Neural progenitor cell (in vitro differentiated cells): ENCODE data around the gene TMEM184A. TPM values are rescaled to one million over a fixed set of nuclear protein-coding genes. Genes with fewer than 3 reads are reported as not detected.
A peak's percentile ranks its signal among the peaks of the same experiment; 100 is the strongest.

ENCODE experiments used
- DNase-seq: peaks from one replicate; pipeline ENCODE4 v3.0.0-alpha.2; 2016; ENCODE audit warnings: low spot score
- H2AFZ ChIP-seq: fragments of 200-600 bp; sonication (generic); replicated peaks from 2 replicates; pipeline ENCODE4 v1.6.1; 2016; ENCODE audit warnings: antibody characterized with exemption
- H3F3A ChIP-seq: fragments of 200-600 bp; sonication (generic); 2 replicates; pipeline ENCODE4 v1.6.1; 2016; ENCODE audit warnings: antibody characterized with exemption, low read depth
- H3K27ac ChIP-seq: fragments of 200-600 bp; sonication (generic); 2 replicates; pipeline ENCODE4 v1.5.1; 2016; ENCODE audit warnings: mild to moderate bottlenecking
- H3K27me3 ChIP-seq: fragments of 200-600 bp; sonication (generic); 2 replicates; pipeline ENCODE4 v1.6.1; 2016; ENCODE audit warnings: mild to moderate bottlenecking, moderate library complexity
- H3K36me3 ChIP-seq: fragments of 200-600 bp; sonication (generic); 2 replicates; pipeline ENCODE4 v1.5.1; 2016
- H3K4me1 ChIP-seq: fragments of 200-600 bp; sonication (generic); 2 replicates; pipeline ENCODE4 v1.6.1; 2016; ENCODE audit warnings: mixed run types
- H3K4me2 ChIP-seq: fragments of 200-600 bp; sonication (generic); 2 replicates; pipeline ENCODE4 v1.6.1; 2016
- H3K4me3 ChIP-seq: fragments of 200-600 bp; sonication (generic); 2 replicates; pipeline ENCODE4 v1.5.1; 2016
- H3K79me2 ChIP-seq: fragments of 200-600 bp; sonication (generic); 2 replicates; pipeline ENCODE4 v1.6.1; 2016; ENCODE audit warnings: low read depth
- H3K9ac ChIP-seq: fragments of 200-600 bp; sonication (generic); 2 replicates; pipeline ENCODE4 v1.6.1; 2016
- H3K9me3 ChIP-seq: fragments of 200-600 bp; sonication (generic); 2 replicates; pipeline ENCODE4 v1.5.1; 2016; ENCODE audit warnings: low read depth
- H4K20me1 ChIP-seq: fragments of 200-600 bp; sonication (generic); 2 replicates; pipeline ENCODE4 v1.6.1; 2016; ENCODE audit warnings: low read depth
- H3K27ac Mint-ChIP-seq: 3 replicates; pipeline ENCODE4 v1.8.0; 2021; ENCODE audit warnings: mixed read lengths
- H3K27me3 Mint-ChIP-seq: 2 replicates; pipeline ENCODE4 v1.8.0; 2022; ENCODE audit warnings: low read depth, mild to moderate bottlenecking, inconsistent platforms, moderate library complexity, mixed read lengths; ENCODE audit not compliant: insufficient read depth
- H3K36me3 Mint-ChIP-seq: 3 replicates; pipeline ENCODE4 v1.8.0; 2021; ENCODE audit warnings: mixed read lengths
- H3K4me1 Mint-ChIP-seq: 3 replicates; pipeline ENCODE4 v1.8.0; 2021; ENCODE audit warnings: mixed read lengths
- H3K4me3 Mint-ChIP-seq: 3 replicates; pipeline ENCODE4 v1.8.0; 2021; ENCODE audit warnings: mild to moderate bottlenecking, moderate library complexity, mixed read lengths
- H3K9me3 Mint-ChIP-seq: 3 replicates; pipeline ENCODE4 v1.8.0; 2020; ENCODE audit warnings: mixed read lengths
- CTCF ChIP-seq: fragments of 200-600 bp; sonication (generic); IDR thresholded peaks from 2 replicates; pipeline ENCODE4 v1.5.1; 2017; ENCODE audit warnings: antibody characterized with exemption, mild to moderate bottlenecking
- EZH2 ChIP-seq: fragments of 200-600 bp; sonication (generic); IDR thresholded peaks from 2 replicates; pipeline ENCODE4 v1.6.1; 2017; ENCODE audit warnings: antibody characterized with exemption, mild to moderate bottlenecking, moderate library complexity
- EZH2phosphoT487 ChIP-seq: fragments of 200-600 bp; sonication (generic); IDR thresholded peaks from 2 replicates; pipeline ENCODE4 v1.6.1; 2017; ENCODE audit warnings: antibody characterized with exemption
- total RNA-seq: library from RNA; depleted of rRNA; stranded (reverse); fragments of >200 nt; gene quantifications from 2 replicates; pipeline ENCODE4 v1.2.3, GENCODE V29; 2015; ENCODE audit warnings: low replicate concordance

TMEM184A gene
- total RNA-seq, 1 donor from 2014 or later = 0.17 TPM

- TF ChIP-seq CTCF (no peak), EZH2phosphoT487 (no peak), EZH2 (no peak)
- peaks cover 9% of the 10 kb centered on the region for H3K4me1 Mint-ChIP-seq
These were observed 30.6 kb downstream of the TMEM184A start for GRCh38 chr7:1525409-1525808.

GRCh38 chr7:1523844-1524243, 32.2 kb downstream of the TMEM184A start:
- no peak overlapping the region for H3K9ac ChIP-seq
- H2AFZ ChIP-seq = no peak overlapping the region
- Mint-ChIP-seq H3K27ac (peak overlapping the region; percentile 29), H3K9me3 (peaks cover 4% of the 10 kb centered on the region), H3K36me3 (no peaks in the 10 kb centered on the region), H3K4me3 (no peak overlapping the region), H3K4me1 (peaks cover 5% of the 10 kb centered on the region), H3K27me3 (peaks cover 12% of the 10 kb centered on the region)
- no peak overlapping the region for H3K27ac ChIP-seq
- H4K20me1 ChIP-seq = no peaks in the 10 kb centered on the region
- TF ChIP-seq CTCF (no peak), EZH2 (no peak), EZH2phosphoT487 (no peak)
- no peaks in the 10 kb centered on the region for H3K9me3 ChIP-seq
- H3K4me1 ChIP-seq = no peaks in the 10 kb centered on the region
- H3K36me3 ChIP-seq = no peaks in the 10 kb centered on the region
- no peak overlapping the region for H3K4me2 ChIP-seq
- no peak for DNase-seq
- no peaks in the 10 kb centered on the region for H3K79me2 ChIP-seq
- H3F3A ChIP-seq = no peaks in the 10 kb centered on the region
- peaks cover 4% of the 10 kb centered on the region for H3K27me3 ChIP-seq
- no peak overlapping the region for H3K4me3 ChIP-seq

More at GRCh38 chr7:1525409-1525808, 30.6 kb downstream of the TMEM184A start:
- Histone ChIP-seq H3K27ac (no peak overlapping the region), H3F3A (no peaks in the 10 kb centered on the region), H3K27me3 (peaks cover 10% of the 10 kb centered on the region), H3K4me3 (no peak overlapping the region), H3K9ac (no peak overlapping the region), H2AFZ (no peak overlapping the region), H3K79me2 (no peaks in the 10 kb centered on the region), H3K36me3 (no peaks in the 10 kb centered on the region), H3K9me3 (no peaks in the 10 kb centered on the region), H3K4me1 (no peaks in the 10 kb centered on the region), H3K4me2 (no peak overlapping the region), H4K20me1 (no peaks in the 10 kb centered on the region)
- Mint-ChIP-seq H3K27ac (peak overlapping the region; percentile 78), H3K36me3 (no peaks in the 10 kb centered on the region), H3K27me3 (peaks cover 11% of the 10 kb centered on the region), H3K4me3 (no peak overlapping the region), H3K9me3 (no peaks in the 10 kb centered on the region)
- DNase-seq = no peak

GRCh38 chr7:1523208-1523607, 32.8 kb downstream of the TMEM184A start:
- no peak overlapping the region for H3K4me3 ChIP-seq
- no peaks in the 10 kb centered on the region for H3K36me3 ChIP-seq
- H2AFZ ChIP-seq = peak overlapping the region; percentile 76
- Mint-ChIP-seq H3K36me3 (no peaks in the 10 kb centered on the region), H3K4me3 (no peak overlapping the region), H3K4me1 (peaks cover 5% of the 10 kb centered on the region), H3K9me3 (peaks cover 4% of the 10 kb centered on the region), H3K27me3 (peaks cover 12% of the 10 kb centered on the region), H3K27ac (peak overlapping the region; percentile 46)
- no peaks in the 10 kb centered on the region for H3K79me2 ChIP-seq
- no peak overlapping the region for H3K9ac ChIP-seq
- H3K9me3 ChIP-seq = no peaks in the 10 kb centered on the region
- H3K4me1 ChIP-seq = no peaks in the 10 kb centered on the region
- H3K4me2 ChIP-seq = no peak overlapping the region
- peaks cover 4% of the 10 kb centered on the region for H3K27me3 ChIP-seq
- H4K20me1 ChIP-seq = no peaks in the 10 kb centered on the region
- DNase-seq = no peak
- TF ChIP-seq EZH2 (no peak), EZH2phosphoT487 (no peak), CTCF (no peak)
- H3K27ac ChIP-seq = no peak overlapping the region
- H3F3A ChIP-seq = no peaks in the 10 kb centered on the region
